Right cardiac atrium (tissue), 5 donors: ENCODE measurements around the gene JAKMIP1. TPM values are rescaled to one million over a fixed set of nuclear protein-coding genes. Genes with fewer than 3 reads are reported as not detected.
"Not testable (repeated sequence)": the region's sequence is repeated elsewhere in the genome, so short reads cannot be mapped to it uniquely, and the experiment has no call there.

Experiments
- ATAC-seq, 2 donors: fragments of 200-7000 bp; cut with Tn5 transposase; one replicate each; pipeline versions ENCODE4 v1.8.0 to v1.9.1; 2020; ENCODE audit warnings: moderate library complexity in 2 of 2, mild to moderate bottlenecking in 1 of 2
- DNase-seq, 3 donors: peaks; one replicate each; pipeline ENCODE4 v3.0.0-alpha.2; 2020
- H3K27ac ChIP-seq: one replicate; pipeline ENCODE4 v1.5.1; 2013; ENCODE audit warnings: mild to moderate bottlenecking, low read length, control low read depth, moderate library complexity
- H3K27me3 ChIP-seq: one replicate; pipeline ENCODE4 v1.6.1; 2013; ENCODE audit not compliant: control insufficient read depth, insufficient read depth
- H3K4me1 ChIP-seq: one replicate; pipeline ENCODE4 v1.6.1; 2013; ENCODE audit warnings: low read length; ENCODE audit not compliant: control insufficient read depth, insufficient read depth
- H3K4me3 ChIP-seq: one replicate; pipeline ENCODE4 v1.5.1; 2013; ENCODE audit warnings: low read length, control low read depth
- H3K9me3 ChIP-seq: one replicate; pipeline ENCODE4 v1.6.1; 2013; ENCODE audit warnings: low read length; ENCODE audit not compliant: control insufficient read depth
- WGBS: extraction: QIAGEN DNeasy Blood & Tissue Kit; methylation state at CpG from one replicate; pipeline ENCODE4 v1.1.7; 2013; 5-methylcytosine and 5-hydroxymethylcytosine counted together
- intact Hi-C, 4 donors: fragments of 100-400 bp; cut with DNase I; formaldehyde crosslinking; loops; one replicate each; pipeline versions ENCODE4 v1.11.0 to v1.14.0; 2022 to 2023
- polyA plus RNA-seq: library from polyadenylated mRNA; stranded (reverse); fragments of 200-250 nt; gene quantifications from one replicate; pipeline ENCODE4 v1.2.3, GENCODE V29; 2013
- total RNA-seq, 4 donors: library from RNA; stranded (reverse); fragmentation: NEBNext Ultra II Directional; extraction: Animal tissue kit (Norgen Biotek cat#: 25700); gene quantifications; one replicate each; pipeline ENCODE4 v1.2.1, GENCODE V29; 2021
- donor health status: healthy with polysubstance abuse.
- donor health status: DM: no; HTN: yes; CAD: no.
- donor health status: DM: no; HTN: no; CAD: no.
- donor health status: DM: no; HTN: yes; CAD: no; lungs with severe emphysema.
- donor health status: DM: yes; HTN: yes; CAD: no.

The JAKMIP1 gene
- total and polyA plus RNA-seq, 5 donors = 0.07 to 0.28 (median 0.20) TPM; not detected in 2

- DNase-seq = no peak
- Histone ChIP-seq H3K4me3 (no peak overlapping the region), H3K4me1 (no peaks in the 10 kb centered on the region), H3K27me3 (no peaks in the 10 kb centered on the region), H3K9me3 (no peaks in the 10 kb centered on the region), H3K27ac (no peak overlapping the region)
- 82% methylated on average over 11 of the region's 11 CpGs for WGBS
- ATAC-seq = no peak
- intact Hi-C loops = no loop called here
These were observed 182.5 kb downstream of the JAKMIP1 start for GRCh38 chr4:6017800-6018199.

- no peak overlapping the region for H3K27ac ChIP-seq
- H3K4me1 ChIP-seq = no peaks in the 10 kb centered on the region
- no peak overlapping the region for H3K4me3 ChIP-seq
- no peak for ATAC-seq
- intact Hi-C loops = no loop called here
- no peaks in the 10 kb centered on the region for H3K9me3 ChIP-seq
- WGBS = 70% methylated on average over 10 of the region's 10 CpGs
- no peaks in the 10 kb centered on the region for H3K27me3 ChIP-seq
- DNase-seq = no peak
These were observed 183.3 kb downstream of the JAKMIP1 start for GRCh38 chr4:6017030-6017429.

DNA sequence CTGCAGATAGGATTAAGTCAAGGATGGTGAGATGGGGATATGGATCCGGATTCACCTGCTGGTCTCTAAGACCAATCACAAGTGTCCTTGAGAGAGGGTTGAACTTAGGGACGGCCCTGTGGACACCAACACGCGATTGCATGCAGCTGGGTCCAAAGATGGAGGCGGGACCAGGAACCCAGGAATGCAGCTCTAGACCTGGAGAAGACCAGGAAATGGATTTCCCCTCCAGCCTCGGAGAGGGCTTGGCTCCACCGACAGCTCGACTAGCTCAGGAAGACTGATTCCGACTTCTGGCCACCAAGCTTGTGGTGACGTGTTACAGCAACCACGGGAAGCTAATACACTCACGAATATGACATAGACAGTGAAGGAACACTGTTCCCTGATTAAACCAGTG, 186.8 kb downstream of the JAKMIP1 start:
- no peak overlapping the region for H3K27ac ChIP-seq
- DNase-seq (no peak), ATAC-seq (no peak)
- no peaks in the 10 kb centered on the region for H3K9me3 ChIP-seq
- H3K27me3 ChIP-seq = no peaks in the 10 kb centered on the region
- WGBS = 77% methylated on average over 12 of the region's 12 CpGs
- H3K4me3 ChIP-seq = no peak overlapping the region
- no peaks in the 10 kb centered on the region for H3K4me1 ChIP-seq
- intact Hi-C loops = no loop called here

GRCh38 chr4:6012200-6012599, 188.1 kb downstream of the JAKMIP1 start:
- no peak overlapping the region for H3K27ac ChIP-seq
- 68% methylated on average over 5 of the region's 5 CpGs for WGBS
- no peak overlapping the region for H3K4me3 ChIP-seq
- ATAC-seq (no peak), DNase-seq (no peak)
- intact Hi-C loops = no loop called here
- H3K4me1 ChIP-seq = no peaks in the 10 kb centered on the region
- H3K27me3 ChIP-seq = no peaks in the 10 kb centered on the region
- H3K9me3 ChIP-seq = no peaks in the 10 kb centered on the region

GRCh38 chr4:6011686-6012085, 188.7 kb downstream of the JAKMIP1 start:
- Histone ChIP-seq H3K4me1 (no peaks in the 10 kb centered on the region), H3K27me3 (no peaks in the 10 kb centered on the region), H3K27ac (no peak overlapping the region), H3K9me3 (no peaks in the 10 kb centered on the region), H3K4me3 (no peak overlapping the region)
- intact Hi-C loops = no loop called here
- WGBS = 14% methylated on average over 8 of the region's 8 CpGs
- no peak for DNase-seq
- peak; percentile 34 to 37 for ATAC-seq

DNA sequence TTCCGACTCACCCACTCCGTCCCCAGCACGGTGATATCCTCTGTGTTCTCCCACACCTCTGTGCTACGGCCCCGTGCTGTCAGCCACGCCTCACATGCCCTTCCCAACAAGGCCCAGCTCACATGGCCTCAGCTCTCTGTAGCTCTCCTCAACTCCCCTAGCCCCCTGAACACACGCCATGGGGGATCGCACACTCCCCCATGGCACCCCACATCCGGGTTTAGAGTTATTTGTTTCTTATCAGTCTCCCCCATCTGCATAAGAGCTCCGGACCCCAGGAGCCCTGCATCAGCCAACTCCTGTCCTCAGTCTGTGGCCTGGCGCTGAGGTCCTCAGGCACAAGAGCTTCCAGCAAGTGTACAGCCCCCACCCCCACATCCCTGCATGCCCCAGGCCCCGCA, 189.1 kb downstream of the JAKMIP1 start:
- no peaks in the 10 kb centered on the region for H3K4me1 ChIP-seq
- no peak overlapping the region for H3K27ac ChIP-seq
- ATAC-seq (no peak), DNase-seq (no peak)
- 45% methylated on average over 12 of the region's 12 CpGs for WGBS
- H3K9me3 ChIP-seq = no peaks in the 10 kb centered on the region
- H3K4me3 ChIP-seq = no peak overlapping the region
- no peaks in the 10 kb centered on the region for H3K27me3 ChIP-seq
- intact Hi-C loops = no loop called here

DNA sequence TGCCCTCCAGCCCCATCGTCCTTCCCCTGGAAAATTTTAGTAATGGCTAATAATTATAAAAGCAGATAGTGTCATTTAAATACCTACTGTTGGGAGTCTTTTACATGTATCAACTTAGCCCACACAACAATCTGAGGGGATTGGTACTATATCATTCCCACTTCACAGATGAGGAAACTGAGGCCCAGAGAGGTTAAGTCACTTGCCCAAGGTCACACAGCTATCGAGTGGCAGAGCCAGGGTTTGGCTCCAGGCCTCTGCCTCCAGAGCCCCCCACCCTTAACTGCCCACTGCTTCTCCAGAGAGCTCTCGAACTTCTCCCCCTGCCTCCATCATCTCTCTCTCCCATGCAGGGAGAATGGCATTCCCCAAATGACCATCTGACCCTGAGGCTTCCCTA, 189.6 kb downstream of the JAKMIP1 start:
- no peaks in the 10 kb centered on the region for H3K27me3 ChIP-seq

GRCh38 chr4:6009452-6009851, 190.9 kb downstream of the JAKMIP1 start:
- H3K9me3 ChIP-seq = no peaks in the 10 kb centered on the region
- H3K4me3 ChIP-seq = no peak overlapping the region
- DNase-seq (no peak), ATAC-seq (no peak)
- H3K27ac ChIP-seq = no peak overlapping the region
- intact Hi-C loops = no loop called here
- WGBS = 43% methylated on average over 8 of the region's 8 CpGs
- H3K27me3 ChIP-seq = no peaks in the 10 kb centered on the region
- H3K4me1 ChIP-seq = no peaks in the 10 kb centered on the region

More for the DNA sequence above, 189.6 kb downstream of the JAKMIP1 start:
- 68% methylated on average over 3 of the region's 3 CpGs for WGBS
- Histone ChIP-seq H3K4me1 (no peaks in the 10 kb centered on the region), H3K4me3 (no peak overlapping the region), H3K27ac (no peak overlapping the region), H3K9me3 (no peaks in the 10 kb centered on the region)
- no peak for DNase-seq
- ATAC-seq = no peak
- intact Hi-C loops = no loop called here

DNA sequence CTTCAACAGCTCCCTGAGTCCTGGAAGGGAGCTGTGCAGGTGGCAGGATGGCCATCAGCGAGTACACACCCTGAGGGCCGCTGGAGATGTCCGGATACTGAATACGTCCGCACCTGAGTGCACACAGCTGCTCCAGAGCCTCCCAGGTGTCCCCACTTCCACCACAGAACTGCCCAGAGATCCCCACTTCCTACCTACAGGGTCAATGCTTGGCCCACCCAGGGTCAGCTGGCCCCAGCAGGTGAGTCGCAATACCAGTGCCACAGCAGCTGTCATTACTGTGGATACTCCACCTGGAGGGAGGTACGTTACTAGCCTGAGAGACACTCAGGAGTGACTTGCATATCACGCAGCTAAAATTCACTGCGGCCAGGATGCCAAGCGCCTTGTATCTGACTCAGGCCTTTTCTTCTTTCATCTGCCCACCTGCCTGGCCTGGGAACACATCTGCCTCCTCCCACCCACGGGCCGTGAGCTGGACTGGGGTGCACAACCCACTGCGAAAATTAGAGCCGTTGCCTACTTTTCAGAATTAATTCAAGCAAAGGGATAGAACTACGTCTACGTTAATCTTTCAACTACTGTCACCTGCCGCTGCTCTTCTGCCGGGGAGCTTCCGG, 191.5 kb downstream of the JAKMIP1 start:
- no peaks in the 10 kb centered on the region for H3K4me1 ChIP-seq
- DNase-seq = no peak
- intact Hi-C loops = no loop called here
- H3K9me3 ChIP-seq = no peaks in the 10 kb centered on the region
- H3K4me3 ChIP-seq = no peak overlapping the region
- H3K27me3 ChIP-seq = no peaks in the 10 kb centered on the region
- WGBS = 73% methylated on average over 19 of the region's 19 CpGs
- H3K27ac ChIP-seq = no peak overlapping the region
- no peak for ATAC-seq

DNA sequence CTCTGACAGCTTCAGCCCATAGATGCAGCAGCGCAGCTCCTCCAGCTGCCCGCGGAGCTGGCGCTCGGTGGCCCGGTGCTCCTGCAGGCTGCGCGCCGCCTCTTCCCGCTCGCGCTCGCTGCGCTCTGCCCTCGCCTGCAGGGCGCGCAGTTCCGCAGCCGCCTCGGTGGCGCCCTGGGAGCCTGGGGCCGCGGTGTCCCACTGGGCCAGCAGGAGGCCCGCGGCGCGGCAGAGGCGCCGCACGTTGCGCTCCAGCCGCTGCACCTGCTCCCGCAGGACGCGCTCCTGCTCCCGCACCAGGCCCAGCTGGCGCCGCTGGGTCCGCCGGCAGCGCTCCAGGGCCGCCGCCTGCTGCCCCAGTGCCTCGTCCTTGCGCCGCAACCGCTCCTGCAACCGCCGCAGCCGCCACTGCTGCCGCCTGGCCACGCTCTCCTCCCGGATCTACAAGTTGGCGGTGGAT, 192.2 kb downstream of the JAKMIP1 start:
- ATAC-seq = no peak
- WGBS = 31% methylated on average over 54 of the region's 54 CpGs
- H3K4me1 ChIP-seq = no peaks in the 10 kb centered on the region
- H3K27me3 ChIP-seq = no peaks in the 10 kb centered on the region
- intact Hi-C loops = no loop called here
- DNase-seq = no peak
- no peak overlapping the region for H3K4me3 ChIP-seq
- H3K9me3 ChIP-seq = no peaks in the 10 kb centered on the region
- H3K27ac ChIP-seq = no peak overlapping the region

GRCh38 chr4:6005175-6005574, 195.2 kb downstream of the JAKMIP1 start:
- Histone ChIP-seq H3K27me3 (no peaks in the 10 kb centered on the region), H3K9me3 (no peaks in the 10 kb centered on the region), H3K4me1 (no peaks in the 10 kb centered on the region), H3K27ac (no peak overlapping the region), H3K4me3 (no peak overlapping the region)
- ATAC-seq (no peak), DNase-seq (no peak)
- whole genome bisulfite sequencing = 85% methylated on average over 4 of the region's 4 CpGs
- intact Hi-C loops = no loop called here

DNA sequence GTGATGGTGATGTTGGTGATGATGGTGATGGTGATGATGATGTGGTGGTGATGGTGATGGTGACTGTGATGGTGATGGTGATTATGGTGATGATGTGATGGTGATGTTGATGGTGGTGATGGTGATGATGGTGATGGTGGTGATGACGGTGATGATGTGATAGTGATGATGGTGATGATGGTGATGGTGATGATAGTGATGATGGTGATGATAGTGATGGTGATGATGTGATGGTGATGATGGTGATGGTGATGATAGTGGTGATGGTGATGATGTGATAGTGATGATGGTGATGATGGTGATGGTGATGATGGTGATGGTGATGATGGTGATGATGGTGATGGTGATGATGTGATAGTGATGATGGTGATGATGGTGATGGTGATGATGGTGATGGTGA, 196.9 kb downstream of the JAKMIP1 start:
- H3K4me1 ChIP-seq, H3K27me3 ChIP-seq, ATAC-seq, H3K9me3 ChIP-seq, H3K4me3 ChIP-seq, H3K27ac ChIP-seq, intact Hi-C loops, DNase-seq: not testable (repeated sequence)
- whole genome bisulfite sequencing = 69% methylated on average over 1 of the region's 1 CpG
